ENCODE results near the gene ELF4.

ELF4 gene

GRCh38 chrX:130093271-130093670 lies 17.0 kb downstream of the ELF4 start:
- peaks cover 57% of the 10 kb centered on the region for H3K79me2 ChIP-seq (ENCODE audit: insufficient read depth, low read length)
- no peaks in the 10 kb centered on the region for H3K36me3 ChIP-seq (ENCODE audit: insufficient read depth, low read length)
- no peak overlapping the region for H2AFZ ChIP-seq (ENCODE audit: low read length)
- H3K4me1 ChIP-seq (ENCODE audit: insufficient read depth, low read length, poor library complexity, severe bottlenecking) = peaks cover 62% of the 10 kb centered on the region
- H4K20me1 ChIP-seq (ENCODE audit: insufficient read depth, low read length, poor library complexity, severe bottlenecking) = peaks cover 2% of the 10 kb centered on the region
- no peak overlapping the region for H3K9ac ChIP-seq (ENCODE audit: low read depth, low read length, poor library complexity, severe bottlenecking)
- no peaks in the 10 kb centered on the region; the same call in 1 of the 2 replicates for H3F3A ChIP-seq (ENCODE audit: low read depth)
- H3K4me2 ChIP-seq (ENCODE audit: low read depth, low read length, poor library complexity, severe bottlenecking) = no peak overlapping the region
- no peak overlapping the region for H3K4me3 ChIP-seq (ENCODE audit: low read length, poor library complexity, severe bottlenecking)
- H3K9me3 ChIP-seq (ENCODE audit: insufficient read depth, low read depth, low read length) = no peaks in the 10 kb centered on the region
- TF ChIP-seq EZH2phosphoT487 (IDR thresholded peaks at IDR 0.05; ENCODE audit: borderline replicate concordance) (no peak), CTCF (conservative IDR thresholded peaks at IDR 0.05; ENCODE audit: low read length) (no peak)
- no peaks in the 10 kb centered on the region for H3K9me2 ChIP-seq (replicated peaks; ENCODE audit: low read depth, low read length)
- H3K27me3 ChIP-seq (ENCODE audit: insufficient read depth, low read length, poor library complexity, severe bottlenecking) = no peaks in the 10 kb centered on the region

- Histone ChIP-seq H3K4me1 (ENCODE audit: insufficient read depth, low read length, poor library complexity, severe bottlenecking) (peaks cover 61% of the 10 kb centered on the region), H2AFZ (ENCODE audit: low read length) (no peak overlapping the region), H3K27me3 (ENCODE audit: insufficient read depth, low read length, poor library complexity, severe bottlenecking) (no peaks in the 10 kb centered on the region), H3K9me2 (replicated peaks; ENCODE audit: low read depth, low read length) (no peaks in the 10 kb centered on the region), H3K4me3 (ENCODE audit: low read length, poor library complexity, severe bottlenecking) (peak overlapping the region; percentile 69), H3K9ac (ENCODE audit: low read depth, low read length, poor library complexity, severe bottlenecking) (peak overlapping the region; percentile 73), H3K36me3 (ENCODE audit: insufficient read depth, low read length) (no peaks in the 10 kb centered on the region), H3K4me2 (ENCODE audit: low read depth, low read length, poor library complexity, severe bottlenecking) (peak overlapping the region; percentile 77), H3K9me3 (ENCODE audit: insufficient read depth, low read depth, low read length) (no peaks in the 10 kb centered on the region), H3F3A (ENCODE audit: low read depth) (no peaks in the 10 kb centered on the region; the same call in 1 of the 2 replicates), H3K79me2 (ENCODE audit: insufficient read depth, low read length) (peaks cover 61% of the 10 kb centered on the region), H4K20me1 (ENCODE audit: insufficient read depth, low read length, poor library complexity, severe bottlenecking) (no peaks in the 10 kb centered on the region)
- TF ChIP-seq EZH2phosphoT487 (IDR thresholded peaks at IDR 0.05; ENCODE audit: borderline replicate concordance) = no peak
- TF ChIP-seq CTCF (conservative IDR thresholded peaks at IDR 0.05; ENCODE audit: low read length) = peak; percentile 33
These were observed 18.2 kb downstream of the ELF4 start for GRCh38 chrX:130091980-130092522.

GRCh38 chrX:130090364-130090763 lies 19.9 kb downstream of the ELF4 start:
- no peaks in the 10 kb centered on the region for H3K27me3 ChIP-seq (ENCODE audit: insufficient read depth, low read length, poor library complexity, severe bottlenecking)
- no peaks in the 10 kb centered on the region for H4K20me1 ChIP-seq (ENCODE audit: insufficient read depth, low read length, poor library complexity, severe bottlenecking)
- peaks cover 65% of the 10 kb centered on the region for H3K79me2 ChIP-seq (ENCODE audit: insufficient read depth, low read length)
- H2AFZ ChIP-seq (ENCODE audit: low read length) = no peak overlapping the region
- peaks cover 62% of the 10 kb centered on the region for H3K4me1 ChIP-seq (ENCODE audit: insufficient read depth, low read length, poor library complexity, severe bottlenecking)
- no peaks in the 10 kb centered on the region; the same call in 1 of the 2 replicates for H3F3A ChIP-seq (ENCODE audit: low read depth)
- H3K36me3 ChIP-seq (ENCODE audit: insufficient read depth, low read length) = no peaks in the 10 kb centered on the region
- peak overlapping the region; percentile 59 for H3K4me2 ChIP-seq (ENCODE audit: low read depth, low read length, poor library complexity, severe bottlenecking)
- no peaks in the 10 kb centered on the region for H3K9me3 ChIP-seq (ENCODE audit: insufficient read depth, low read depth, low read length)
- peak overlapping the region; percentile 32 for H3K9ac ChIP-seq (ENCODE audit: low read depth, low read length, poor library complexity, severe bottlenecking)
- peak overlapping the region; percentile 29 for H3K4me3 ChIP-seq (ENCODE audit: low read length, poor library complexity, severe bottlenecking)
- TF ChIP-seq CTCF (conservative IDR thresholded peaks at IDR 0.05; ENCODE audit: low read length) (no peak), EZH2phosphoT487 (IDR thresholded peaks at IDR 0.05; ENCODE audit: borderline replicate concordance) (no peak)
- no peaks in the 10 kb centered on the region for H3K9me2 ChIP-seq (replicated peaks; ENCODE audit: low read depth, low read length)
